ENCODE results near the gene TSSK2. TPM values are rescaled to one million over a fixed set of nuclear protein-coding genes. Genes with fewer than 3 reads are reported as not detected.

The TSSK2 gene
- total and polyA plus RNA-seq, 2 experiments from 2014 or later, result not detected

DNA sequence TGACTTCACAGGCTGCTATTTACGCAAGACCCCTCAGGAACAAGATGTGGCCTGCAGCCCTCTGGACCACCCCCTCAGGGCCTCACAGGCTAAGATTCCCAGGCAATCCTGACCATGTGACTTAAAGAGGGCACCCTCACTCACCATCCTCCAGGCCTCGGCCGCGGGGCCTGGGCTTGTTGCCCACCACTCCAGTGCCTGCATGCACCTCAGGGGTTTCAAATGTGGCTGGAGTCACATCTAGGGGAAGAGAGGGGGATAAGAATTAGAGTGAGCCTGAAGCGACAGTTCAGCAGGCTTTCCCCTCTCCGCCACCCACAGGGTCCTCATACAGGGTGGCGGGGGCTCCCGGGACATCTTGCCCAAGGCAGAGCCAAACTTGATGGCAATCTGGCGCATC, 11.3 kb downstream of the TSSK2 start:
- no peak overlapping the region for H3K27ac ChIP-seq
- no peaks in the 10 kb centered on the region for H3K9me2 ChIP-seq (replicated peaks; ENCODE audit: insufficient read depth)
- WGBS (ENCODE audit: low lambda C conversion rate, missing lambda C conversion rate), result 96% methylated on average over 9 of the region's 9 CpGs
- H3K4me1 ChIP-seq (ENCODE audit: insufficient read depth), result no peaks in the 10 kb centered on the region
- H3K4me2 ChIP-seq, result no peak overlapping the region
- no peaks in the 10 kb centered on the region for H3K36me3 ChIP-seq (replicated peaks; ENCODE audit: insufficient read depth, low read depth)
- DNase-seq (ENCODE audit: low spot score), result peak; percentile 2
- no peaks in the 10 kb centered on the region for H3K9me3 ChIP-seq (ENCODE audit: low read depth)
- no peaks in the 10 kb centered on the region for H4K20me1 ChIP-seq (ENCODE audit: insufficient read depth, poor library complexity, severe bottlenecking)
- H2AFZ ChIP-seq, result no peak overlapping the region
- TF ChIP-seq CTCF (IDR thresholded peaks at IDR 0.05; ENCODE audit: poor library complexity) (no peak), EZH2phosphoT487 (IDR thresholded peaks at IDR 0.05; ENCODE audit: low read depth, severe bottlenecking, unreplicated experiment) (no peak), EZH2 (IDR thresholded peaks at IDR 0.05; ENCODE audit: borderline replicate concordance) (no peak)
- H3K79me2 ChIP-seq, result peaks cover 12% of the 10 kb centered on the region
- H3K27me3 ChIP-seq, result peaks cover 13% of the 10 kb centered on the region
- H3K4me3 ChIP-seq, result no peak overlapping the region

DNA sequence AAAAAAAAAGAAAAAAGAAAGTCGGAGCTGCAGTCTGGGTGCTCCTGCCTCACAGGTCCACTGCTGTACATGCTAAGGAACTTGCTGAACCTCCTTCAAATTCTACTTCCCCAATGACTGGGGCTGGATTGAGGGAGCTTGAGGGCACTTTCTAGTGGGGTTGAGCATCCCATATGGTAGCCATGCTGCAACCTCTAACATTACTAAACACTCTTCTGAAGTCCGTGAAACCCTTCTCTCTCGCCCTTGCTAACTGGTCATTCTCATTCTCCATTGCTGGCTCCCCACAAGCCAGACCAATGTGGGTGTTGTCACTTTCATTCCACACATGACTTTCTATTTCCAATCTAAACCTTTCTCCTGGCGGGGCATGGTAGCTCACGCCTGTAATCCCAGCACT, 12.1 kb downstream of the TSSK2 start:
- Histone ChIP-seq H3K79me2 (peaks cover 12% of the 10 kb centered on the region), H3K4me1 (ENCODE audit: insufficient read depth) (no peaks in the 10 kb centered on the region), H3K9me2 (replicated peaks; ENCODE audit: insufficient read depth) (no peaks in the 10 kb centered on the region), H3K27me3 (peaks cover 22% of the 10 kb centered on the region), H3K36me3 (replicated peaks; ENCODE audit: insufficient read depth, low read depth) (no peaks in the 10 kb centered on the region), H3K27ac (no peak overlapping the region), H3K4me3 (no peak overlapping the region), H4K20me1 (ENCODE audit: insufficient read depth, poor library complexity, severe bottlenecking) (no peaks in the 10 kb centered on the region), H3K9me3 (ENCODE audit: low read depth) (no peaks in the 10 kb centered on the region), H3K4me2 (peak overlapping the region; percentile 85), H2AFZ (no peak overlapping the region)
- WGBS (ENCODE audit: low lambda C conversion rate, missing lambda C conversion rate), result 96% methylated on average over 5 of the region's 5 CpGs
- TF ChIP-seq CTCF (IDR thresholded peaks at IDR 0.05; ENCODE audit: poor library complexity) (no peak), EZH2phosphoT487 (IDR thresholded peaks at IDR 0.05; ENCODE audit: low read depth, severe bottlenecking, unreplicated experiment) (no peak), EZH2 (IDR thresholded peaks at IDR 0.05; ENCODE audit: borderline replicate concordance) (no peak)
- DNase-seq (ENCODE audit: low spot score), result no peak

DNA sequence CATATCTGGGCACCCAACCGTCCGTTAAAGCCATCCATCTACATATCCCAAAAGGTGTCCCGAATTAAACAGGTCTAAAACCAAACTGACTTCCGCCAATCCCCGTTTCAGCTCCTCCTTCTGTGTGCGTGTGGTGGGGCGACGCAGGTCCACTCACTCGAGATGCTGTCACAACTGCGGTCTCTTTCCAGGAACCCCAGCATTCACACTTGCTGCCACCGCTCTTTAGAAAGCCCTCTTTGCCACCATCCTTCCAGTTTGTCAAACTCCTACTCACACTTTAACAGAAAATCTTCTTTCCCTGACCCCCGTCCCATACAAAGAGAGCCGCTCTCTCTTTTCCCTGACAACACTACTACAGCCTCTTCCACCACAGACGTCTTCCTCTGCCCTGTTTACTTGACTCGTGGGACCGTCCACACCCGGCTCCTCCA, 12.9 kb downstream of the TSSK2 start:
- peaks cover 29% of the 10 kb centered on the region for H3K27me3 ChIP-seq
- TF ChIP-seq EZH2 (IDR thresholded peaks at IDR 0.05; ENCODE audit: borderline replicate concordance) (no peak), CTCF (IDR thresholded peaks at IDR 0.05; ENCODE audit: poor library complexity) (no peak), EZH2phosphoT487 (IDR thresholded peaks at IDR 0.05; ENCODE audit: low read depth, severe bottlenecking, unreplicated experiment) (no peak)
- H3K27ac ChIP-seq, result peak overlapping the region; percentile 51
- H3K4me2 ChIP-seq, result peak overlapping the region; percentile 85
- H4K20me1 ChIP-seq (ENCODE audit: insufficient read depth, poor library complexity, severe bottlenecking), result no peaks in the 10 kb centered on the region
- H3K9me3 ChIP-seq (ENCODE audit: low read depth), result no peaks in the 10 kb centered on the region
- H3K4me3 ChIP-seq, result peak overlapping the region; percentile 57
- no peaks in the 10 kb centered on the region for H3K9me2 ChIP-seq (replicated peaks; ENCODE audit: insufficient read depth)
- WGBS (ENCODE audit: low lambda C conversion rate, missing lambda C conversion rate), result 10% methylated on average over 17 of the region's 17 CpGs
- H3K36me3 ChIP-seq (replicated peaks; ENCODE audit: insufficient read depth, low read depth), result no peaks in the 10 kb centered on the region
- H3K4me1 ChIP-seq (ENCODE audit: insufficient read depth), result no peaks in the 10 kb centered on the region
- DNase-seq (ENCODE audit: low spot score), result no peak
- peaks cover 12% of the 10 kb centered on the region for H3K79me2 ChIP-seq
- H2AFZ ChIP-seq, result peak overlapping the region; percentile 52

Data from hepatocyte (in vitro differentiated cells).